Activated T-cell treated with anti-CD3 and anti-CD28 coated beads for 24 hours (primary cell): ENCODE results near the gene MAP3K15.
"Not testable (repeated sequence)": the region's sequence is repeated elsewhere in the genome, so short reads cannot be mapped to it uniquely, and the experiment has no call there.

Experiments used
- DNase-seq: peaks from one replicate; pipeline ENCODE4 v3.0.0-alpha.2; 2020; ENCODE audit warnings: low read depth

Gene MAP3K15

GRCh38 chrX:19532709-19533108, 17.4 kb upstream of the MAP3K15 start:
- no peak for DNase-seq

- DNase-seq, result no peak
Measured at GRCh38 chrX:19517965-19518364, 2.7 kb upstream of the MAP3K15 start.

GRCh38 chrX:19515615-19516105, 352 bp upstream of the MAP3K15 start:
- DNase-seq, result no peak

GRCh38 chrX:19513383-19513782, 1.9 kb downstream of the MAP3K15 start:
- DNase-seq, result no peak

- DNase-seq, result no peak
Measured at GRCh38 chrX:19512961-19513360, 2.3 kb downstream of the MAP3K15 start.

- no peak for DNase-seq
Measured at GRCh38 chrX:19512359-19512758, 2.9 kb downstream of the MAP3K15 start.

GRCh38 chrX:19511796-19512195, 3.5 kb downstream of the MAP3K15 start:
- not testable (repeated sequence) for DNase-seq

GRCh38 chrX:19496711-19497110, 18.6 kb downstream of the MAP3K15 start:
- DNase-seq, result no peak

GRCh38 chrX:19487520-19488200, 27.6 kb downstream of the MAP3K15 start:
- no peak for DNase-seq

- DNase-seq, result no peak
Measured at GRCh38 chrX:19479458-19479857, 35.9 kb downstream of the MAP3K15 start.

GRCh38 chrX:19468383-19468782, 46.9 kb downstream of the MAP3K15 start:
- DNase-seq, result not testable (repeated sequence)

- no peak for DNase-seq
Measured at GRCh38 chrX:19462879-19463278, 52.4 kb downstream of the MAP3K15 start.

- no peak for DNase-seq
Measured at GRCh38 chrX:19462231-19462630, 53.1 kb downstream of the MAP3K15 start.

- DNase-seq, result no peak
Measured at GRCh38 chrX:19457662-19458061, 57.6 kb downstream of the MAP3K15 start.

- DNase-seq, result no peak
Measured at GRCh38 chrX:19448077-19448476, 67.2 kb downstream of the MAP3K15 start.

- no peak for DNase-seq
Measured at GRCh38 chrX:19446397-19446796, 68.9 kb downstream of the MAP3K15 start.

- not testable (repeated sequence) for DNase-seq
Measured at GRCh38 chrX:19445772-19446171, 69.5 kb downstream of the MAP3K15 start.

- no peak for DNase-seq
Measured at GRCh38 chrX:19443869-19444526, 71.3 kb downstream of the MAP3K15 start.

- DNase-seq, result no peak
Measured at GRCh38 chrX:19440713-19441112, 74.6 kb downstream of the MAP3K15 start.

GRCh38 chrX:19422661-19423060, 92.6 kb downstream of the MAP3K15 start:
- DNase-seq, result not testable (repeated sequence)

- DNase-seq, result no peak
Measured at GRCh38 chrX:19410259-19410658, 105.0 kb downstream of the MAP3K15 start.

- DNase-seq, result no peak
Measured at GRCh38 chrX:19403696-19404095, 111.6 kb downstream of the MAP3K15 start.

- no peak for DNase-seq
Measured at GRCh38 chrX:19392703-19393102, 122.6 kb downstream of the MAP3K15 start.

GRCh38 chrX:19392078-19392477, 123.2 kb downstream of the MAP3K15 start:
- no peak for DNase-seq
